ENCODE results near the gene EPB41L5.
"Not testable (repeated sequence)": the region's sequence is repeated elsewhere in the genome, so short reads cannot be mapped to it uniquely, and the experiment has no call there.

Gene EPB41L5

DNA sequence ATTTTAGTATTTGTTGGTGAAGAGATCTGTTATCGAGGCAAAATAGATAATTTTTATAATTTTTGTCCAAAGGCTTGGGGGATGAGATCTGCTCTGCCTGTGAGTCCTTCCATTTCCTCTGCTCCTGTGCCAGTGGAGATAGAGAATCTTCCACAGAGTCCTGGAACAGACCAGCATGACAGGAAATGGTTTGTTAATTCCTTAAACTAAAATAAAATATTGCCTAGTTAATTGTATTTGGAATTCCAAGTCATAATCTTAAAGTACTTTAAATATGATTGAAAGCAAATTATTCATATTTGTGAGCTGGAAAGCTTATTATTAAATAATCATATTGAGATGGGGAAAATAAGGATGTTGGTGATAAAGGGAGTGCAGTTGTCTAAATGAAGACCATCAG, 87.8 kb downstream of the EPB41L5 start:
- no peak for DNase-seq (ENCODE audit: low read depth in 2 of 2)

DNA sequence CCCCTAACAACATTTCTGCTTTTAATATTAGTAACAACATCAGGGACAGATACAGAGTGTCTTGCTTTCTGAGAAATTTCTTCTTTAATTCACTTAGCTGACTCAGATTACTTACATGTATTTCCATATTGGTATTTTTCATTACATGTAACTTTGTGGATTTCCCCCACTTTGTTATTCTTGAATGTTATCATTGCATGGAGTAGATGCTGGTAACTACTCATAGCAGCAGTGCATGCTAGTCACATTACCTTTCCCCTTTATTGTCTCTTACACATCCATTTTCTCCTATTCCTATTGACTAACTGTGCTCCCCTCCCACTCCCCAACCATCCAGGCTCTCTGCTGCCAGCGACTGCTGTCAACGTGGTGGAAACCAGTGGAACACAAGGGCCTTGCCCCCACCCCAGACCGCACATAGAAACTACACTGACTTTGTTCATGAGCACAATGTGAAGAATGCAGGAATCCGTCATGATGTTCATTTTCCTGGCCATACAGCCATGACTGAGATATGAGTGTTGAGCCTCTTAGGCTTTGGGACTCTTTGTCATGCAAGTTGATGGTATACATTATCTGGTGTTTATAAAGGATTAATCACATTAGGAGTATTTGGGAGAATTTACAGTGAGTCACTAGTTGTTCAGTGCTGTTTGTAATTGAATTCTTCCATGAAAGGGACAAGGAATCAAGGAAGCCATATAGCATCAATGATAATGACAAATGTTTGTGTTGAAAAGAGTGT, 91.0 kb downstream of the EPB41L5 start:
- DNase-seq (ENCODE audit: low read depth in 2 of 2): no peak

DNA sequence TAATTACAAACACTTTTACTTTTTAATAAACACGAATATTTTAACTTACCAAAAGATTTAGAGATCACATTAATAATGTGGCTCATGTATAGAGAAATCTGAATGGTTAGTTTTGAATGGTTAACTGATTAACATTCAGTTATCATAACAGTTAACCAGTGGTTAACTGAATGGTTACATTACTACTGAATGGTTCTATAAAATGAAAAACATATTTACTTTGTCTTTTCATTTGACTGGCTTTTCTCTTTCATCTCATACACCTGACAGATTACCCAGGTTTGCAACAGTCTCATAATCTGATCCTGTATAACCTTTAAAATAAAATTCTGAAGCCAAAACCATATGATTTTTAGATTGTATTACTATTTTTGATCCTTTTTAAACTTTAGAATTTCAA, 91.9 kb downstream of the EPB41L5 start:
- DNase-seq (ENCODE audit: low read depth in 2 of 2): no peak

DNA sequence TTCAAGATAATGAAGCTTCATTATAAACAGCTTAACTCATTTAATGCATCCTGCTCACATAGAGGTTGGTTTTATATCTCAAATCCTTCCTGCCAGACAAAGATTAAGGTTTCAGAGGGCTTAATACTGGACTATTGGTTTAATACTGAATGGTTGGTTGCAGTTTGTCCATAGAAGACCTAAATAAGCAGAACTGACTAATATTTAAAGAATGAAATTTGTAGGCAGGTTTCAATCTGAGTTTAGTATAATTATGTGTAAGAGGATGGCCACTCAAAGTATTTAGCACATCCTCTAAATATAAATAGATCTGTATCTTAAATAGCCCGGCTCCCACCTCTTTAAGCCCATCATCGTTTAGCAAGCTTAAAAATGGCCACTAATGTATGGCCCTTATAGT, 92.5 kb downstream of the EPB41L5 start:
- no peak for DNase-seq (ENCODE audit: low read depth in 2 of 2)

DNA sequence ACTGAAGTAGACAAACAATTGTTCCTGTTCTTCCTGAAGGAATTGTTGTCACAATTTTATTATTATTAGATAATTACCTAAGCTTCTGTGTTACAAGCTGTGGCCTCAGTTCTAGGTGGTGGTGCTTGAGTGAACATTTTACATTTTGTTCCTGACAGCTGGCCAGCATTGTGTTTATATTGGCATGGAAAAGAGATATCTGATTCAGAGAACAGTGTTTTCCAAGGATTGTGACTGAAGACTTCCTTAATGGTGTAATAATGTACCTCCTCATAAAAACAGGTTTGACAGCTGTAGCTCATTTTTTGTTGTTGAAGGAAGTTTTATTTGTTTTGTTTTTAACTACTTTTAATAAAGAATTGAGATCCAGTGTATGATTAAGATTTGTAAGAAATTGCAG, 95.2 kb downstream of the EPB41L5 start:
- no peak for DNase-seq (ENCODE audit: low read depth in 2 of 2)

DNA sequence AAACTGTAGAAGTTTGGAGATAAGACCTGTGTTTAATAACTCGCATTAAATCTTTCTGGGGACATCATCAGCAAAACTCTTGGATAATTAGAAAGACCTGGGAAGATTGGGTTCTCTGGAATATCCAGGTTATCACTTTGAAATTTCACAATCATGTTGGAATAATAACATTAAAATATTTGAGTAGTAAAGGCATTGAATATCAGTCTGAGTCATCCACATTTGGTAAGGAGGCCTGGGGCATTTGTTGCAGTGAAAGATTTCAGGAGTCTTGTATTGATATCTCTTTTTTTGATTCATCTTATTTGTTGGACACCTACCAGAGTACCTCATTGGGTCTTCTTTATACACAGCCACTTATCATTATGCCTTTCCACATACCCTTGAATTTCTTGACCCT, 95.9 kb downstream of the EPB41L5 start:
- DNase-seq (ENCODE audit: low read depth in 2 of 2): no peak

DNA sequence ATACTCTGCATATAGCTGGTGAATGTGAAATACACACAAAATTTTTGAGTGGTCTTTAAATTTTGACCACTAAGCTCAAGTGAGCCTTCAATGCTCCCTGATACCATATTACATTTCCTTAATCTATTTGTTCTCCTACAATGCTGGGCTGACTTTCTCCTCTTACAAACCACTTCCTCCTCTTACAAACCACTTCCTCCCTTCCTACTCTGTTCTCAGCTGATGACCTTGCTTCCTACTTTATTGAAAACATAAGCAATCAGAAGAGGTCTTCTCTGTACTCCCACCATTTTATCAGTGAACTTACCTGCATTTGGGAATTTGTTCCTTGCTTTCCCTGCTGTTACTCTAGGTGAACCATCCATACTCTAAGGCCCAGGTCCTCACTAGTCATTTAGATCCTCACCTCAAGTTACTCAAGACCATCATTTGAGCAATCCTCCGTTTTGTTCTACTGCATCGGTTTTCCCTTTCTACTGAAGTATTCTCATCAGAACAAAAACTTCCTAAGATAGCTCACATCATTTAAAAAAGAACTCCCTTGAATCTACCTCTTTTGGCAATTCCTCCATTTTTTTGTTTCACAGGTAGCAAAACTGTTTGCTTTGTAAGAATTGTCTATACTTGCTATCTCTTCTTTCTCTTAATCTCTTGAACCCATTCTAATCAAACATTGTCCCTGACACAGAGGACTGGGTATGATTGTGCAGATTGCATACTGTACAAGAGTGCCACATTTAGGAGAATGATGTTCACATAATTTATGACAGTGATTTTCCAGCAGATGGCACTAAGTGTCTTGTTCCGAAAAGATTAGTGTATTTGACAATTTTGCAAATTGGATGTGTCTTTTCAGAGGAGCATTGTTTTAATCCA, 96.5 kb downstream of the EPB41L5 start:
- DNase-seq (ENCODE audit: low read depth in 2 of 2): no peak

DNA sequence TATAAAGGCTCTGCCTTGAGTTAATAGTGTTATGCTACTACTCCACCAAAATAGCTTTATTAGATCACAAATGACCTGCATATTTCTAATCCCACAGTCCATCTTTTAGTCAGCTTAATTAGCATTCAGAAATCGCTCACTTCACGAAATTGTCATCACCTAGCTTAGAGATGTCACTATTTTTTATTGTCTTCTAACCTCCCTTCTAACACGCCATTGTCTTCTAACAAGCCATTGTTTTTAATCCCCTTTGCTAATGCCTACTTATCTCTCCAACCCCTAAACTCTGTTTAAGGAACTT, 97.1 kb downstream of the EPB41L5 start:
- DNase-seq (ENCODE audit: low read depth in 2 of 2): no peak

DNA sequence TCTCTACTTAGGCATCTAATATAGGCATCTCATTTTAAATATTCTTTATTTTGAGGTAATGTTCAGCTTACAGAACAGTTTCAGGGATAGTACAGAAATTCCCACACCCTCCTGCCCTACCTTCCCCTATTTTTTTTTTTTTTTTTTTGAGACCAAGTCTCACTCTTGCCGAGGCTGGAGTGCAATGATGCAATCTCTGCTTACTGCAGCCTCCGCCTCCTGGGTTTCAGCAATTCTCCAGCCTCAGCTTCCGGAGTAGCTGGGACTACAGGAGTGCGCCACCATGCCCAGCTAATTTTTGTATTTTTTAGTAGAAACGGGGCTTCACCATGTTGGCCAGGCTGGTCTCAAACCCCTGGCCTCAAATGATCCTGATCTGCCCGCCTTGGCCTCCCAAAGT, 97.6 kb downstream of the EPB41L5 start:
- no peak for DNase-seq (ENCODE audit: low read depth in 2 of 2)

DNA sequence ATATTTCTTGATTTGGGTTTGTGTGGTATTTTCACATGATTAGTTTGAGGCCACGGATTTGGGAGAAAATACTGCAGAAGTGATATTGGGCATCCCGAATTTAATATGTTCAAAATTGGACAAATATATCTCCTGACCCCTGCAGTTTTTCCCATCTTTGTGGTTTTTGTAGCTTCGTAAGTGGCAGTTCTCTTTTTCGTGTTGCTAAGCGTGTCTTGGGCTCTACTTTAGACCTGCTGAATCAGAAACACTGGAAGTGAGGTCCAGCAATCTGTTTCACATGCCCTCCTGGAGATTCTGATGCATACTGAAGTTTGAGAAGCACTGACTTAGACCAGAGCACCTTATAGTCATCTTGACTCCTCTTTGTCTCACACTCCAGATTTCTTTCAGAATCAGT, 98.3 kb downstream of the EPB41L5 start:
- no peak for DNase-seq (ENCODE audit: low read depth in 2 of 2)

DNA sequence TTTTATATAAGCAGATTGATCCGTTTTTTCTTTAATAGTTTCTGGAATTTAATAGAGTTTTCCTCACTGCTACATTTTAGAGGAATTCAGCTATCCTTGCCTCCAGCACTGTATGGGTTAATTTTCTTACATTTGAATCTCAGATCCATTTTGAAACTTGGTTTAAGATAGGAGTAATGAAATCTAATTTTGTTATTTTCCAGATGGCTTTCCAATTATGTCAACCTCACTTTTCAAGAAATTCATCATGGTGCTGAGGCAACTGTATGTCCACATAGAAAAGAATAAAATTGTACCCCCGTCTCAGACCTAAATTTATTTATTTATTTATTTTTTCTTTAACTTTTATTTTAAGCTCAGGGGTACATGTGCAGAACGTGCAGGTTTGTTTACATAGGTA, 105.1 kb downstream of the EPB41L5 start:
- no peak for DNase-seq (ENCODE audit: low read depth in 2 of 2)

DNA sequence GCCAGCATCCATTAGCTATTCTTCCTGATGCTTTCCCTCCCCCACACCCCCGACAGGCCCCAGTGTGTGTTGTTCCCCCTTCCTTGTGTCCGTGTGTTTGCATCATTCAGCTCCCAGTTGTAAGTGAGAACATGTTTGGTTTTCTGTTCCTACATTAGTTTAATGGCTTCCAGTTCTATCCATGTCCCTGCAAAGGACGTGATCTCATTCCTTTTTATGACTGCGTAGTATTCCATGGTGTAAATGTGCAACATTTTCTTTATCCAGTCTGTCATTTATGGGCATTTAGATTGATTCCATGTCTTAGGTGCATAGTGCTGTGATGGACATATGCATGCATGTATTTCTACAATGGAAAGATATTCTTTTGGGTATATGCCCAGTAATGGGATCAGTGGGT, 105.6 kb downstream of the EPB41L5 start:
- no peak for DNase-seq (ENCODE audit: low read depth in 2 of 2)

DNA sequence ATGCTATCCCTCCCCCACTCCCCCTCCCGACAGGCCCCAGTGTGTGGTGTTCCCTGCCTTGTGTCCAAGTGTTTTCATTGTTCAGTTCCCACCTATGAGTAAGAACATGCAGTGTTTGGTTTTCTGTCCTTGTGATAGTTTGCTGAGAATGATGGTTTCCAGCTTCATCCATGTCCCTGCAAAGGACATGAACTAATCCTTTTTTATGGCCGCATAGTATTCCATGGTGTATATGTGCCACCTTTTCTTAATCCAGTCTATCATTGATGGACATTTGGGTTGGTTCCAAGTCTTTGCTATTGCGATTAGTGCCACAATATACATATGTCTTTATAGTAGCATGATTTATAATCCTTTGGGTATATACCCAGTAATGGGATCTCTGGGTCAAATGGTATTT, 108.5 kb downstream of the EPB41L5 start:
- DNase-seq (ENCODE audit: low read depth in 2 of 2): not testable (repeated sequence)

DNA sequence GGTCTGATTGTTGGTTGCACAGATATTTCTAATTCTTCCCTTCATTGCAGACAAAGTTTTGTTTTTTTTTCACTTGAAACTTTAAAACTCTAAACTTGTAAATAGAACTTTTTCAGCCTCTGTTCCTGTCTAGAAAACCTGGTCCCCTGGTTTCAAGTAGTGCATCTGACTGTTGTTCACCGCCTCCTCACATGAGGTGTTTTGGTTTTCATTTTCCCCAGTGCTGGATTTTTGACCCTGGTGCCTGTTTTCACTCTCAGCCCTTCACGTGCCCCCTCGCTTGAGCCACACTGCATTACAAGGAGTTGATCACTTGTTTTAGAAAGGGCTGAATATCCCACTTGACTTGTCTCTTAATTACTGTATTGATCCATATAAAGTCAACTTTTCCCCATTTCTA, 110.2 kb downstream of the EPB41L5 start:
- no peak for DNase-seq (ENCODE audit: low read depth in 2 of 2)

DNA sequence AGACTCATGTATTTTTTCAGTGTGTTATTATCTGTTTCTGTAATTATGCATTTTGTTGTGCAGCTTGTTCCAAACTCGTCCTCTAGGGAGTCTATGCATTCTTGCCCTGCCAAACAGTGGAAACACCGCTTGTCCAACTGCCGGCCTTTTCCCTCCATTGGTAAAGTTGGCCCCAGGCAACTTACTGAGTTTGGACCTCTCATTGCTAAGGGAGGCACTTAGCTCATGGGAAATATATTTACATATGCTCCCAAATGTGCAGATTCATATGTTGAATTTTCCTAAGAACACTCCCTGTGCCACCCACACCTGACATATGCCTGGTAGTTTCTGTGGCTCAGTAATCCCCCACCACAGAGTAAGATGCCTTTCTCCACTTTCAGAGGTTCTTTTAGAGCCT, 112.3 kb downstream of the EPB41L5 start:
- no peak for DNase-seq (ENCODE audit: low read depth in 2 of 2)

DNA sequence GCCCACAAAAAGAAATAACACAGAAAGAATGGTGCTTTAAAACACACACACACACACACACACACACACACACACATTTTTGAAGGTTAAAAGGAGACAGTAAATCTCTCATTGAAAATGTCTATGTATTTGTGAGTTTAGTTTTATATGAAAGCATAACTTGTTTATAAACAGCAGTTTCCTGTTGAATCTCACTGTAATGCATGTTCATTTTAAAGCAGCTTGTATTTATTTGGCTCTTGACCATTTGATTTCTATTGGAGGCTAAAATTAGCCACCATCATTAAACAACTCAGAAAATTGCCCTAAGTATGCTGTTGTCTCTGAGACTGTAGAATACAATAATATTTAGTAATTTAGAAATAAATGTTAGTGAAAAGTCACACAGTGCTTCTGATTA, 115.3 kb downstream of the EPB41L5 start:
- no peak for DNase-seq (ENCODE audit: low read depth in 2 of 2)

DNA sequence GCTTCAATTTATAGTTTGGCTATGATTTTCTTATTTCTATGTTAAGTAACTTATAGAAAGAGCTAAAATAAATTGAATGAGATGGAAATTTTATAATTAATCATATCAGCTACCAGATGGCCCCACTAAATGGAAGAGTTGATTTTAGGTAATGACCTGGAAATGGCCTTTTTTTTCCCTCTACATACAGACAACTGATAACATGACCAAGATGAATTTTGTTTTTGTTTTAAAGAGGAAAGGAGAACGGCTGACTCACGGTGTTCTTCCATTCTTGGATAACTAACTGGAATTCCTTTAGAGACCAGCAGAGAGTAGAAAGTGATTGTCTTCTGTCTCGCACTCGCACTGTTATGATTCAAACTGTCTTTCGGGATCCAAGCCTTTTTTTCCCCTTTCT, 119.3 kb downstream of the EPB41L5 start:
- no peak for DNase-seq (ENCODE audit: low read depth in 2 of 2)

DNA sequence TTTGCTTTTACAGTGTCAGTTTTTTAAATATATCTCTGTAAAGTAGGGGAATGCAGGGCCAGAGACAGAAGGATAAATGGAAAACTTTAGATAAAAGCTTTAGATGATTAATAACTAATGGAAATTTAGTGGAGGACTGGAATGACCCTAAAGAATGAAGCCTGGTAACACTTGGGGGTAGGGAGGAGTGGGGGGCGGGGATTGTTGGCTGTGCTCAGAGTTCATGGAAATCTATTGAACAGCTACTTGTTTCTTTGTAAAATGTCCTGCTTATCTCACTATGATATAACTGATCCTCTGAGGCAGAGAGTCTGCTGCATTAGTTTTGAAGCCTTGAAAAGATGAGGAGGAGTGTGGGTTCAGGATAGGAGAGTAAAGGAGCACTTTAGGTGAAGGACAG, 119.8 kb downstream of the EPB41L5 start:
- no peak for DNase-seq (ENCODE audit: low read depth in 2 of 2)

DNA sequence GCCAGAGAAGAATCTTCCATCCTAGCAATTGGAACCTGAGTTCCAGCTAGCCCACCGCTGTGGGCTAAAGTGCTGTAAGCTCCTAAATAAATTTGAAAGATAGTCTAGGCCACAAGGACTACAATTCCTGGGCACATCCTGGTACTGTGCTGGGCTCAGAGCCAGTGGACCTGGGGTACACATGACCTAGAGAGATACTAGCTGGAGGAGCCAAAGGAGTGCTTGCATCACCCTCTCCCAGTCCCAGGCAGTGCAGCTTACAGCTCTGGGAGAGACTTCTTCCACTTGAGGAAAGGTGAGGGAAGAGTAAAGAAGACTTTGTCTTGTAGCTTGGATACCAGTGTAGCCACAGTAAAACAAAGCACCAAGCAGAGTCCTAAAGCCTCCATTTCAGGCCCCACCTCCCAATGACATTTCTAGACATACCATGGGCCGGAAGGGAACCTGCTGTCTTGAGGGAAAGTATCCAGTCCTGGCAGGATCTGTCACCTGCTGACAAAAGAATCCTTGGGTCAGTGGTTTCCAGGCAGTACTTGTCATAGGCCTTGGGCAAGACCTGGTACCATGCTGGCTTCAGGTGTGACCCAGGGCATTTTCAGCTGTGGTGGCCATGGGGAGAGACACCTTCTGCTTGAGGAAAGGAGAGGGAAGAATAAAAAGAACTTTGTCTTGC, 120.8 kb downstream of the EPB41L5 start:
- no peak for DNase-seq (ENCODE audit: low read depth in 2 of 2)

DNA sequence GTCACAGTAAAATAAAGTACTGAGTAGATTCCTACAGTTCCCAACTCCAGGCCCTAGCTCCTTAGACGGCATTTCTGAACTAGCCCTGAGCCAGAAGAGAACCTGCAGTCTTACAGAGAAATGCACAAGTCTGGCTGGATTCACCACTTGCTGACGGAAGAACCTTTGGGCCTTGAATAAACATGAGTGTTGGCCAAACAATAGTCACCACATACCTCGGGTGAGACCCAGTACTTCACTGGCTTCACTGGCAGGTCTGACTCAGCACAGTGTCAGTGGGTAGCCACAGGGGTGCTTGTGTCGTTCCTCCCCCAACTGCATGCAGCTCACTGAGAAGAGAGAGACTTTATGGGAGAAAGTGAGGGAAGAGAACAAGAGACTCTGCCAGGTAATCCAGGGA, 121.4 kb downstream of the EPB41L5 start:
- no peak for DNase-seq (ENCODE audit: low read depth in 2 of 2)

DNA sequence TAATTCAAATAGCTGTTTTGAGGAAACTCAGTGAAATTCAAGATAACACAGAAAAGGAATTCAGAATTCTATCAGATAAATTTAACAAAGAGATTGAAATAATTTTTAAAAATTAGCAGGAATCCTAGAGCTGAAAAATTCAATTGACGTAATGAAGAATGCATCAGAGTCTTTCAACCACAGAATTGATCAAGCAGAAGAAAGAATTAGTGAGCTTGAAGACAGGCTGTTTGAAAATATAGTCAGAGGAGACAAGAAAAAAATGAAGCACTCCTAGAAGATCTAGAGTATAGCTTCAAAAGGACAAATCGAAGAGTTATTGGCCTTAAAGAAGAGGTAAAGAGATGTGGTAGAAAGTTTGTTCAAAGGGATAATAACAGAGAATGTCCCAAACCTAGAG, 122.1 kb downstream of the EPB41L5 start:
- not testable (repeated sequence) for DNase-seq (ENCODE audit: low read depth in 2 of 2)

DNA sequence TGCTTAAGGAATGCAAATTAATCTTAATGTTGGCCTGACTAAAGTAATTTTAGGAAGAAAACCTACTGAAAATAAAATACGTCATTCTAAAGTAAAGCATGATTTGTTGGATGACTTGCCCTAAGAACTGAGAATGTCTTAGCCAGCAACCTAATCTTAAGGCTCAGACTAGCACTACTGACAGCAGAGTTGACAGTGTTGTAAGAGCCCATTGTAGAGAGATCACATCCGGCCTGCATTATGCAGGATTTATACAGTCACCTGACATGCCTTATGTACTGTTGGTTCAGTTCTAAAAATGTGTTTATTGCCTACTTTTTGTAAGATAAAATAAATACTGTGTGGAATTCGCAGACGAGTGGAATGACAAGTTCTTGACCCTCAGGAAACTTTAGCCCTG, 128.0 kb downstream of the EPB41L5 start:
- DNase-seq (ENCODE audit: low read depth in 2 of 2): no peak
